Measurements from ENCODE around the gene RAB7A. TPM values are rescaled to one million over a fixed set of nuclear protein-coding genes. Genes with fewer than 3 reads are reported as not detected.

Gene RAB7A
- total and polyA plus RNA-seq, 2 of the 13 experiments (the other 11 are each of a cell fraction or from before 2014, with no cell fraction given) = 26.5 to 182 TPM

- TF ChIP-seq, protein P1, sequence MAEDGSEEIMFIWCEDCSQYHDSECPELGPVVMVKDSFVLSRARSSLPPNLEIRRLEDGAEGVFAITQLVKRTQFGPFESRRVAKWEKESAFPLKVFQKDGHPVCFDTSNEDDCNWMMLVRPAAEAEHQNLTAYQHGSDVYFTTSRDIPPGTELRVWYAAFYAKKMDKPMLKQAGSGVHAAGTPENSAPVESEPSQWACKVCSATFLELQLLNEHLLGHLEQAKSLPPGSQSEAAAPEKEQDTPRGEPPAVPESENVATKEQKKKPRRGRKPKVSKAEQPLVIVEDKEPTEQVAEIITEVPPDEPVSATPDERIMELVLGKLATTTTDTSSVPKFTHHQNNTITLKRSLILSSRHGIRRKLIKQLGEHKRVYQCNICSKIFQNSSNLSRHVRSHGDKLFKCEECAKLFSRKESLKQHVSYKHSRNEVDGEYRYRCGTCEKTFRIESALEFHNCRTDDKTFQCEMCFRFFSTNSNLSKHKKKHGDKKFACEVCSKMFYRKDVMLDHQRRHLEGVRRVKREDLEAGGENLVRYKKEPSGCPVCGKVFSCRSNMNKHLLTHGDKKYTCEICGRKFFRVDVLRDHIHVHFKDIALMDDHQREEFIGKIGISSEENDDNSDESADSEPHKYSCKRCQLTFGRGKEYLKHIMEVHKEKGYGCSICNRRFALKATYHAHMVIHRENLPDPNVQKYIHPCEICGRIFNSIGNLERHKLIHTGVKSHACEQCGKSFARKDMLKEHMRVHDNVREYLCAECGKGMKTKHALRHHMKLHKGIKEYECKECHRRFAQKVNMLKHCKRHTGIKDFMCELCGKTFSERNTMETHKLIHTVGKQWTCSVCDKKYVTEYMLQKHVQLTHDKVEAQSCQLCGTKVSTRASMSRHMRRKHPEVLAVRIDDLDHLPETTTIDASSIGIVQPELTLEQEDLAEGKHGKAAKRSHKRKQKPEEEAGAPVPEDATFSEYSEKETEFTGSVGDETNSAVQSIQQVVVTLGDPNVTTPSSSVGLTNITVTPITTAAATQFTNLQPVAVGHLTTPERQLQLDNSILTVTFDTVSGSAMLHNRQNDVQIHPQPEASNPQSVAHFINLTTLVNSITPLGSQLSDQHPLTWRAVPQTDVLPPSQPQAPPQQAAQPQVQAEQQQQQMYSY (CRISPR knock-in tag; IDR thresholded peaks at IDR 0.05) = no peak
Measured at GRCh38 chr3:128689060-128689459, 36.9 kb upstream of the RAB7A start (continued).

- in situ Hi-C loops (cut with HindIII; ENCODE audit: extremely low pct_ligation_motif_present, low pct_unique_long_range_greater_than_20kb) = no loop called here
- intact Hi-C loops (cut with micrococcal nuclease; ENCODE audit: unreplicated experiment) = no loop called here
- H4K20me1 ChIP-seq (ENCODE audit: insufficient read depth, low read length) = no peaks in the 10 kb centered on the region
- ChIA-PET POLR2A (interaction anchor here (1.0 to 2.9 kb wide), 2 partner anchors 13 to 25 kb away, joined by 4 to 13 read pairs; no protein-coding TSS in a partner anchor), CTCF (ENCODE audit: low intra/inter-chr PET ratio, low total read pairs) (no interaction called here)
- no peaks in the 10 kb centered on the region for H3K9me3 ChIP-seq (ENCODE audit: low read length)
- no peak for FAIRE-seq
- H3K79me2 ChIP-seq (ENCODE audit: insufficient read depth, low read length) = no peaks in the 10 kb centered on the region
- H3K4me3 ChIP-seq (replicated peaks in 1 of 3; ENCODE audit: insufficient read depth in 1 of 3, low read depth in 2 of 3, low read length in 3 of 3) = no peak overlapping the region
- H3K27me3 ChIP-seq (ENCODE audit: control insufficient read depth in 1 of 2, insufficient read depth in 2 of 2, low read length in 2 of 2) = no peaks in the 10 kb centered on the region; a peak in 1 of 5 replicates
- no peak for DNase-seq (ENCODE audit: low spot score)
- H3K4me1 ChIP-seq (ENCODE audit: insufficient read depth, low read length) = peaks cover 17% of the 10 kb centered on the region
- WGBS (ENCODE audit: low lambda C conversion rate) = 20% methylated on average over 2 of the region's 2 CpGs
- TF ChIP-seq ZFP36L1 (CRISPR knock-in tag; IDR thresholded peaks at IDR 0.05) (no peak), SOX5 (CRISPR knock-in tag; IDR thresholded peaks at IDR 0.05; ENCODE audit: borderline replicate concordance) (peak; percentile 33; the same call in 1 of the 2 replicates)
- no peak overlapping the region; the same call in 1 of the 2 replicates for H3K4me2 ChIP-seq (ENCODE audit: low read depth, low read length)
- no TSS peak for BruUV-seq (replicated peaks)
- no peaks in the 10 kb centered on the region for H3K36me3 ChIP-seq (replicated peaks in 1 of 2; ENCODE audit: control insufficient read depth in 1 of 2, insufficient read depth in 2 of 2, low read length in 2 of 2)
- H3K9ac ChIP-seq (ENCODE audit: insufficient read depth, low read depth, low read length) = no peak overlapping the region
- H2AFZ ChIP-seq (ENCODE audit: low read length) = no peak overlapping the region
- H3K27ac ChIP-seq (ENCODE audit: extremely low read length, insufficient read depth, low read length) = no peak overlapping the region
- ATAC-seq = no peak
Measured at GRCh38 chr3:128693696-128694095, 32.3 kb upstream of the RAB7A start.
